Muscle layer of colon (tissue), 2 donors: ENCODE measurements around the gene COMT.

Experiments used
- H3K27ac ChIP-seq: one replicate; pipeline ENCODE4 v1.7.0; 2013; ENCODE audit warnings: low read depth, mild to moderate bottlenecking, low read length, moderate library complexity
- H3K27me3 ChIP-seq, 2 donors: one replicate each; pipeline ENCODE4 v1.7.0; 2013; ENCODE audit warnings: low read length in 2 of 2, mild to moderate bottlenecking in 2 of 2; ENCODE audit not compliant: insufficient read depth in 2 of 2, control insufficient read depth in 1 of 2
- H3K36me3 ChIP-seq: one replicate; pipeline ENCODE4 v1.7.0; 2013; ENCODE audit warnings: mild to moderate bottlenecking, low read length; ENCODE audit not compliant: insufficient read depth
- H3K4me1 ChIP-seq: one replicate; pipeline ENCODE4 v1.7.0; 2013; ENCODE audit warnings: mild to moderate bottlenecking, low read length; ENCODE audit not compliant: insufficient read depth
- H3K4me3 ChIP-seq, 2 donors: one replicate each; pipeline ENCODE4 v1.7.0; 2013; ENCODE audit warnings: low read length in 2 of 2, low read depth in 1 of 2, mild to moderate bottlenecking in 1 of 2, moderate library complexity in 1 of 2
- H3K9ac ChIP-seq: one replicate; pipeline ENCODE4 v1.7.0; 2013; ENCODE audit warnings: low read length
- H3K9me3 ChIP-seq: one replicate; pipeline ENCODE4 v1.7.0; 2013; ENCODE audit warnings: mild to moderate bottlenecking, low read length
- donor health status: abdominal sarcoma.
- donor health status: Adenocarcinoma of cecum.

Gene COMT

GRCh38 chr22:19970479-19971275 is 29.1 kb downstream of the COMT start:
- no peak overlapping the region for H3K9ac ChIP-seq

GRCh38 chr22:19971276-19972124 is 29.9 kb downstream of the COMT start:
- Histone ChIP-seq H3K9ac (no peak overlapping the region), H3K4me3 (no peak overlapping the region), H3K9me3 (no peaks in the 10 kb centered on the region), H3K36me3 (peaks cover 37% of the 10 kb centered on the region), H3K27me3 (no peaks in the 10 kb centered on the region), H3K4me1 (peaks cover 13% of the 10 kb centered on the region), H3K27ac (no peak overlapping the region)

More at GRCh38 chr22:19970479-19971275, 29.1 kb downstream of the COMT start:
- Histone ChIP-seq H3K27me3 (no peaks in the 10 kb centered on the region), H3K4me3 (no peak overlapping the region), H3K4me1 (peaks cover 13% of the 10 kb centered on the region), H3K36me3 (peaks cover 42% of the 10 kb centered on the region), H3K9me3 (no peaks in the 10 kb centered on the region), H3K27ac (no peak overlapping the region)

- H3K9me3 ChIP-seq, result no peaks in the 10 kb centered on the region
- peaks cover 13% of the 10 kb centered on the region for H3K4me1 ChIP-seq
- H3K27me3 ChIP-seq, result no peaks in the 10 kb centered on the region
- no peak overlapping the region for H3K9ac ChIP-seq
- H3K36me3 ChIP-seq, result peaks cover 37% of the 10 kb centered on the region
- H3K27ac ChIP-seq, result no peak overlapping the region
- H3K4me3 ChIP-seq, result no peak overlapping the region
Observed at GRCh38 chr22:19972251-19972650, 30.7 kb downstream of the COMT start.

GRCh38 chr22:19972652-19973550 is 31.3 kb downstream of the COMT start:
- Histone ChIP-seq H3K36me3 (peaks cover 35% of the 10 kb centered on the region), H3K4me3 (no peak overlapping the region), H3K9ac (no peak overlapping the region), H3K9me3 (no peaks in the 10 kb centered on the region), H3K27ac (no peak overlapping the region), H3K4me1 (peaks cover 13% of the 10 kb centered on the region), H3K27me3 (no peaks in the 10 kb centered on the region)

- Histone ChIP-seq H3K27ac (no peak overlapping the region), H3K4me1 (peaks cover 13% of the 10 kb centered on the region)
Observed at GRCh38 chr22:19973551-19974267, 32.1 kb downstream of the COMT start.

GRCh38 chr22:19974268-19974861 is 32.8 kb downstream of the COMT start:
- Histone ChIP-seq H3K4me3 (no peak overlapping the region), H3K9ac (no peak overlapping the region), H3K36me3 (peaks cover 23% of the 10 kb centered on the region), H3K4me1 (peaks cover 13% of the 10 kb centered on the region), H3K9me3 (no peaks in the 10 kb centered on the region), H3K27ac (no peak overlapping the region), H3K27me3 (no peaks in the 10 kb centered on the region)

More at GRCh38 chr22:19973551-19974267, 32.1 kb downstream of the COMT start:
- Histone ChIP-seq H3K36me3 (peaks cover 26% of the 10 kb centered on the region), H3K9me3 (no peaks in the 10 kb centered on the region), H3K9ac (no peak overlapping the region), H3K27me3 (no peaks in the 10 kb centered on the region), H3K4me3 (no peak overlapping the region)

GRCh38 chr22:19974935-19975706 is 33.5 kb downstream of the COMT start:
- Histone ChIP-seq H3K27me3 (no peaks in the 10 kb centered on the region), H3K4me1 (peaks cover 13% of the 10 kb centered on the region), H3K9ac (no peak overlapping the region), H3K36me3 (peaks cover 20% of the 10 kb centered on the region), H3K9me3 (no peaks in the 10 kb centered on the region), H3K4me3 (no peak overlapping the region), H3K27ac (no peak overlapping the region)

GRCh38 chr22:19975707-19976035 is 34.1 kb downstream of the COMT start:
- Histone ChIP-seq H3K36me3 (peaks cover 20% of the 10 kb centered on the region), H3K4me1 (peaks cover 11% of the 10 kb centered on the region), H3K9me3 (no peaks in the 10 kb centered on the region), H3K4me3 (no peak overlapping the region), H3K27ac (no peak overlapping the region), H3K27me3 (no peaks in the 10 kb centered on the region), H3K9ac (no peak overlapping the region)

- Histone ChIP-seq H3K9ac (no peak overlapping the region), H3K36me3 (peaks cover 16% of the 10 kb centered on the region), H3K9me3 (no peaks in the 10 kb centered on the region), H3K27ac (no peak overlapping the region), H3K4me3 (no peak overlapping the region), H3K27me3 (no peaks in the 10 kb centered on the region), H3K4me1 (peaks cover 9% of the 10 kb centered on the region)
Observed at GRCh38 chr22:19976671-19977070, 35.1 kb downstream of the COMT start.
